GM23338 (cell line): Measurements from ENCODE around the gene DUSP15. TPM values are rescaled to one million over a fixed set of nuclear protein-coding genes. Genes with fewer than 3 reads are reported as not detected.

Experiments used
- ATAC-seq: fragments of 200-7000 bp; cut with Tn5 transposase; 3 replicates; pipeline ENCODE4 v1.9.1; 2020
- DNase-seq: peaks from one replicate; pipeline ENCODE4 v3.0.0-alpha.2; 2015; ENCODE audit warnings: low spot score
- H2AFZ ChIP-seq: fragments of 200-600 bp; sonication (generic); 2 replicates; pipeline ENCODE4 v1.8.0; 2016; ENCODE audit warnings: antibody characterized with exemption, mild to moderate bottlenecking, moderate library complexity
- H3F3A ChIP-seq: fragments of 200-600 bp; sonication (generic); replicated peaks from 2 replicates; pipeline ENCODE4 v1.8.0; 2017; ENCODE audit warnings: antibody characterized with exemption, mixed run types, low read depth
- H3K27ac ChIP-seq: fragments of 200-600 bp; sonication (generic); 2 replicates; pipeline ENCODE4 v1.6.1; 2016; ENCODE audit warnings: low read depth
- H3K27me3 ChIP-seq: fragments of 200-600 bp; sonication (generic); 2 replicates; pipeline ENCODE4 v1.8.0; 2016; ENCODE audit warnings: mild to moderate bottlenecking, mixed run types, moderate library complexity; ENCODE audit not compliant: insufficient read depth
- H3K36me3 ChIP-seq: fragments of 200-600 bp; sonication (generic); 2 replicates; pipeline ENCODE4 v1.8.0; 2016; ENCODE audit warnings: mild to moderate bottlenecking; ENCODE audit not compliant: insufficient read depth
- H3K4me1 ChIP-seq: fragments of 200-600 bp; sonication (generic); 2 replicates; pipeline ENCODE4 v1.8.0; 2016; ENCODE audit warnings: mild to moderate bottlenecking, moderate library complexity; ENCODE audit not compliant: insufficient read depth
- H3K4me2 ChIP-seq: fragments of 200-600 bp; sonication (generic); 2 replicates; pipeline ENCODE4 v1.7.1; 2017; ENCODE audit warnings: mixed run types
- H3K4me3 ChIP-seq: fragments of 200-600 bp; sonication (generic); 2 replicates; pipeline ENCODE4 v1.6.1; 2016; ENCODE audit warnings: mixed run types
- H3K79me2 ChIP-seq: fragments of 200-600 bp; sonication (generic); replicated peaks from 2 replicates; pipeline ENCODE4 v1.8.0; 2017; ENCODE audit warnings: mild to moderate bottlenecking; ENCODE audit not compliant: insufficient read depth
- H3K9me2 ChIP-seq: fragments of 200-600 bp; sonication (generic); 2 replicates; pipeline ENCODE4 v1.8.0; 2017; ENCODE audit not compliant: insufficient read depth
- H4K20me1 ChIP-seq: fragments of 200-600 bp; sonication (generic); replicated peaks from 2 replicates; pipeline ENCODE4 v1.8.0; 2017; ENCODE audit warnings: mild to moderate bottlenecking; ENCODE audit not compliant: insufficient read depth
- H3K27ac Mint-ChIP-seq: 2 replicates; pipeline ENCODE4 v1.8.0; 2020; ENCODE audit warnings: inconsistent platforms, mild to moderate bottlenecking, moderate library complexity, mixed read lengths
- H3K27me3 Mint-ChIP-seq: 3 replicates; pipeline ENCODE4 v1.8.0; 2022; ENCODE audit warnings: low read depth, mild to moderate bottlenecking, moderate library complexity, mixed read lengths, inconsistent platforms; ENCODE audit not compliant: insufficient read depth, poor library complexity
- H3K36me3 Mint-ChIP-seq: 3 replicates; pipeline ENCODE4 v1.8.0; 2021; ENCODE audit warnings: low read depth, mild to moderate bottlenecking, inconsistent platforms, moderate library complexity, mixed read lengths
- H3K4me1 Mint-ChIP-seq: 3 replicates; pipeline ENCODE4 v1.8.0; 2020; ENCODE audit warnings: mild to moderate bottlenecking, inconsistent platforms, mixed read lengths
- H3K4me3 Mint-ChIP-seq: 3 replicates; pipeline ENCODE4 v1.8.0; 2021; ENCODE audit warnings: moderate library complexity, mild to moderate bottlenecking, inconsistent platforms, mixed read lengths
- H3K9me3 Mint-ChIP-seq: 3 replicates; pipeline ENCODE4 v1.8.0; 2020; ENCODE audit warnings: moderate library complexity, mild to moderate bottlenecking, inconsistent platforms, mixed read lengths
- EZH2 ChIP-seq: fragments of 200-600 bp; sonication (generic); IDR thresholded peaks from one replicate; pipeline ENCODE4 v1.8.0; 2017; ENCODE audit warnings: antibody characterized with exemption, mild to moderate bottlenecking, low read depth; ENCODE audit not compliant: unreplicated experiment
- NANOG ChIP-seq: IDR thresholded peaks from 2 replicates; pipeline ENCODE4 v1.6.1; 2016; ENCODE audit warnings: antibody characterized with exemption, borderline replicate concordance
- POLR2AphosphoS5 ChIP-seq: IDR thresholded peaks from 2 replicates; pipeline ENCODE4 v1.6.1; 2016; ENCODE audit warnings: antibody characterized with exemption, low read depth
- ZNF331 ChIP-seq: fragments of 250-450 bp; sonication (Bioruptor Pico); IDR thresholded peaks from 2 replicates; pipeline ENCODE4 v1.5.0; 2020; ENCODE audit warnings: low read depth, mild to moderate bottlenecking, moderate library complexity
- polyA plus RNA-seq: library from polyadenylated mRNA; unstranded; fragments of >200 nt; fragmentation: Nextera tagmentation; extraction: Ambion mirVana; gene quantifications from 2 replicates; pipeline ENCODE4 v1.2.1, GENCODE V29; 2016
- total RNA-seq: library from RNA; depleted of rRNA; stranded (reverse); fragments of >200 nt; shearing (Covaris generic); gene quantifications from 2 replicates; pipeline ENCODE4 v1.2.3, GENCODE V29; 2014
- TF ChIP-seq, protein P1 (sequence below), 2 experiments: fragments of 200-600 bp in 1 of 2; sonication (generic) in 1 of 2; conservative IDR thresholded peaks; 2 replicates each; pipeline versions ENCODE4 v1.5.1 to v1.6.1; 2016 to 2017; ENCODE audit warnings: antibody characterized with exemption in 2 of 2, low read depth in 2 of 2, mild to moderate bottlenecking in 2 of 2, moderate library complexity in 1 of 2
- TF ChIP-seq, protein P2 (sequence below): IDR thresholded peaks from 2 replicates; pipeline ENCODE4 v1.6.1; 2016; ENCODE audit warnings: antibody characterized with exemption
- TF ChIP-seq, protein P3 (sequence below): fragments of 250-450 bp; sonication (Bioruptor Pico); IDR thresholded peaks from 2 replicates; pipeline ENCODE4 v1.5.0; 2020; ENCODE audit warnings: mild to moderate bottlenecking, moderate library complexity

Gene DUSP15
- total and polyA plus RNA-seq, 2 experiments from 2014 or later: 0.61 to 2.8 TPM

DNA sequence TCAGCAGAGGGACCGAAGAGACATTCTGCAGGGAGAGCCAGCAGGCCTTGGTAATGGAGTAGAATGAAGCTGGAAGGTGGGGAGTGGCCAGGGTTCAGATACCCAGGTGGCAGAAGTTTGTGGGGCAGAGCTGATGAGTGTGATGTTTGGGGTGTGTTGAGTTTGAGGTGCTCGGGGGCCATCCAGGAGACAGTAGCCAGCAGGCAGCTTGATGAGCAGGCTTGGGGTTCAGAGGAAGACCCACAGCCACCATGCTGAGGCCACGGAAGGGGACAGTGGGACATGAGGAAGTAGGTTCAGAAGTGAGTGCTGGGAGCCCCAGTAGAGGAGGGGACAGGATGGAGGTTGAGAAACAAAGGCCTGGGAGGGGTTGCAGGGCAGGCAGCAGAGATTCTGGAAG is 13.8 kb downstream of the DUSP15 start:
- DNase-seq (no peak), ATAC-seq (no peak)
- peaks cover 8% of the 10 kb centered on the region for H3K4me1 Mint-ChIP-seq
- no peak overlapping the region for H3K27ac ChIP-seq
- no peak overlapping the region for H3K27ac Mint-ChIP-seq
- H2AFZ ChIP-seq: peak overlapping the region; percentile 88
- peaks cover 20% of the 10 kb centered on the region; the same call in 2 of the 3 replicates for H3K9me3 Mint-ChIP-seq
- H3K27me3 Mint-ChIP-seq: peaks cover 31% of the 10 kb centered on the region
- H3K4me1 ChIP-seq: peaks cover 29% of the 10 kb centered on the region
- H3K36me3 Mint-ChIP-seq: no peaks in the 10 kb centered on the region
- H4K20me1 ChIP-seq: no peaks in the 10 kb centered on the region; the same call in none of the 2 replicates
- no peaks in the 10 kb centered on the region for H3K9me2 ChIP-seq
- H3K27me3 ChIP-seq: peaks cover 35% of the 10 kb centered on the region
- peak overlapping the region; percentile 43; the same call in 1 of the 2 replicates for H3K4me2 ChIP-seq
- no peak overlapping the region for H3K4me3 Mint-ChIP-seq
- no peaks in the 10 kb centered on the region for H3K79me2 ChIP-seq
- TF ChIP-seq ZNF331 (no peak), POLR2AphosphoS5 (no peak)
- no peak overlapping the region for H3K4me3 ChIP-seq
- peaks cover 13% of the 10 kb centered on the region for H3F3A ChIP-seq
- H3K36me3 ChIP-seq: no peaks in the 10 kb centered on the region

DNA sequence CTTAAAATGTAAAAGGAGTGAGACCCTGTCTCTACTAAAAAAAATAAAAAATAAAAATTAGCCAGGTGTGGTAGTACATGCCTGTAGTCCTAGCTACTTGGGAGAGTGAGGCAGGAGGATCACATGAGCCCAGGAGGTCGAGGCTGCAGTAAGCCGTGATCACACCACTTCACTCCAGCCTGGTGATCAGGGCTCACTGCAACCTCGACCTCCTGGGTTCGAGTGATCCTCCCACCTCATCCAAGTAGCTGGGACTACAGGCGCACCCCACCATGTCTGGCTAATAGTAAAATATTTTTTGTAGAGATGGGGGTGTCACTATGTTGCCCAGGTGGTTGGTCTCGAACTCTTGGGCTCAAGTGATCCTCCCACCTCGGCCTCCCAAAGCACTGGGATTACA is 16.8 kb downstream of the DUSP15 start:
- no peak overlapping the region for H2AFZ ChIP-seq
- no peaks in the 10 kb centered on the region for H3K36me3 Mint-ChIP-seq
- no peaks in the 10 kb centered on the region; the same call in 1 of the 2 replicates for H4K20me1 ChIP-seq
- DNase-seq (no peak), ATAC-seq (no peak)
- peaks cover 31% of the 10 kb centered on the region for H3K27me3 Mint-ChIP-seq
- H3K27ac ChIP-seq: no peak overlapping the region
- H3K9me2 ChIP-seq: no peaks in the 10 kb centered on the region
- no peak overlapping the region for H3K4me2 ChIP-seq
- peaks cover 25% of the 10 kb centered on the region for H3K4me1 ChIP-seq
- no peak overlapping the region for H3K4me3 ChIP-seq
- H3K27me3 ChIP-seq: peaks cover 45% of the 10 kb centered on the region
- no peaks in the 10 kb centered on the region for H3K36me3 ChIP-seq
- H3F3A ChIP-seq: no peaks in the 10 kb centered on the region; the same call in 1 of the 2 replicates
- peaks cover 34% of the 10 kb centered on the region for H3K9me3 Mint-ChIP-seq
- H3K4me1 Mint-ChIP-seq: peaks cover 6% of the 10 kb centered on the region; the same call in 2 of the 3 replicates
- no peak overlapping the region for H3K4me3 Mint-ChIP-seq
- TF ChIP-seq EZH2 (no peak), ZNF331 (no peak), NANOG (no peak), POLR2AphosphoS5 (no peak)
- TF ChIP-seq, protein P1, sequence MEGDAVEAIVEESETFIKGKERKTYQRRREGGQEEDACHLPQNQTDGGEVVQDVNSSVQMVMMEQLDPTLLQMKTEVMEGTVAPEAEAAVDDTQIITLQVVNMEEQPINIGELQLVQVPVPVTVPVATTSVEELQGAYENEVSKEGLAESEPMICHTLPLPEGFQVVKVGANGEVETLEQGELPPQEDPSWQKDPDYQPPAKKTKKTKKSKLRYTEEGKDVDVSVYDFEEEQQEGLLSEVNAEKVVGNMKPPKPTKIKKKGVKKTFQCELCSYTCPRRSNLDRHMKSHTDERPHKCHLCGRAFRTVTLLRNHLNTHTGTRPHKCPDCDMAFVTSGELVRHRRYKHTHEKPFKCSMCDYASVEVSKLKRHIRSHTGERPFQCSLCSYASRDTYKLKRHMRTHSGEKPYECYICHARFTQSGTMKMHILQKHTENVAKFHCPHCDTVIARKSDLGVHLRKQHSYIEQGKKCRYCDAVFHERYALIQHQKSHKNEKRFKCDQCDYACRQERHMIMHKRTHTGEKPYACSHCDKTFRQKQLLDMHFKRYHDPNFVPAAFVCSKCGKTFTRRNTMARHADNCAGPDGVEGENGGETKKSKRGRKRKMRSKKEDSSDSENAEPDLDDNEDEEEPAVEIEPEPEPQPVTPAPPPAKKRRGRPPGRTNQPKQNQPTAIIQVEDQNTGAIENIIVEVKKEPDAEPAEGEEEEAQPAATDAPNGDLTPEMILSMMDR (conservative IDR thresholded peaks at IDR 0.05; ENCODE audit: low read depth in 2 of 2): no peak
- TF ChIP-seq, protein P2, sequence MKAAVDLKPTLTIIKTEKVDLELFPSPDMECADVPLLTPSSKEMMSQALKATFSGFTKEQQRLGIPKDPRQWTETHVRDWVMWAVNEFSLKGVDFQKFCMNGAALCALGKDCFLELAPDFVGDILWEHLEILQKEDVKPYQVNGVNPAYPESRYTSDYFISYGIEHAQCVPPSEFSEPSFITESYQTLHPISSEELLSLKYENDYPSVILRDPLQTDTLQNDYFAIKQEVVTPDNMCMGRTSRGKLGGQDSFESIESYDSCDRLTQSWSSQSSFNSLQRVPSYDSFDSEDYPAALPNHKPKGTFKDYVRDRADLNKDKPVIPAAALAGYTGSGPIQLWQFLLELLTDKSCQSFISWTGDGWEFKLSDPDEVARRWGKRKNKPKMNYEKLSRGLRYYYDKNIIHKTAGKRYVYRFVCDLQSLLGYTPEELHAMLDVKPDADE: no peak
- TF ChIP-seq, protein P3, sequence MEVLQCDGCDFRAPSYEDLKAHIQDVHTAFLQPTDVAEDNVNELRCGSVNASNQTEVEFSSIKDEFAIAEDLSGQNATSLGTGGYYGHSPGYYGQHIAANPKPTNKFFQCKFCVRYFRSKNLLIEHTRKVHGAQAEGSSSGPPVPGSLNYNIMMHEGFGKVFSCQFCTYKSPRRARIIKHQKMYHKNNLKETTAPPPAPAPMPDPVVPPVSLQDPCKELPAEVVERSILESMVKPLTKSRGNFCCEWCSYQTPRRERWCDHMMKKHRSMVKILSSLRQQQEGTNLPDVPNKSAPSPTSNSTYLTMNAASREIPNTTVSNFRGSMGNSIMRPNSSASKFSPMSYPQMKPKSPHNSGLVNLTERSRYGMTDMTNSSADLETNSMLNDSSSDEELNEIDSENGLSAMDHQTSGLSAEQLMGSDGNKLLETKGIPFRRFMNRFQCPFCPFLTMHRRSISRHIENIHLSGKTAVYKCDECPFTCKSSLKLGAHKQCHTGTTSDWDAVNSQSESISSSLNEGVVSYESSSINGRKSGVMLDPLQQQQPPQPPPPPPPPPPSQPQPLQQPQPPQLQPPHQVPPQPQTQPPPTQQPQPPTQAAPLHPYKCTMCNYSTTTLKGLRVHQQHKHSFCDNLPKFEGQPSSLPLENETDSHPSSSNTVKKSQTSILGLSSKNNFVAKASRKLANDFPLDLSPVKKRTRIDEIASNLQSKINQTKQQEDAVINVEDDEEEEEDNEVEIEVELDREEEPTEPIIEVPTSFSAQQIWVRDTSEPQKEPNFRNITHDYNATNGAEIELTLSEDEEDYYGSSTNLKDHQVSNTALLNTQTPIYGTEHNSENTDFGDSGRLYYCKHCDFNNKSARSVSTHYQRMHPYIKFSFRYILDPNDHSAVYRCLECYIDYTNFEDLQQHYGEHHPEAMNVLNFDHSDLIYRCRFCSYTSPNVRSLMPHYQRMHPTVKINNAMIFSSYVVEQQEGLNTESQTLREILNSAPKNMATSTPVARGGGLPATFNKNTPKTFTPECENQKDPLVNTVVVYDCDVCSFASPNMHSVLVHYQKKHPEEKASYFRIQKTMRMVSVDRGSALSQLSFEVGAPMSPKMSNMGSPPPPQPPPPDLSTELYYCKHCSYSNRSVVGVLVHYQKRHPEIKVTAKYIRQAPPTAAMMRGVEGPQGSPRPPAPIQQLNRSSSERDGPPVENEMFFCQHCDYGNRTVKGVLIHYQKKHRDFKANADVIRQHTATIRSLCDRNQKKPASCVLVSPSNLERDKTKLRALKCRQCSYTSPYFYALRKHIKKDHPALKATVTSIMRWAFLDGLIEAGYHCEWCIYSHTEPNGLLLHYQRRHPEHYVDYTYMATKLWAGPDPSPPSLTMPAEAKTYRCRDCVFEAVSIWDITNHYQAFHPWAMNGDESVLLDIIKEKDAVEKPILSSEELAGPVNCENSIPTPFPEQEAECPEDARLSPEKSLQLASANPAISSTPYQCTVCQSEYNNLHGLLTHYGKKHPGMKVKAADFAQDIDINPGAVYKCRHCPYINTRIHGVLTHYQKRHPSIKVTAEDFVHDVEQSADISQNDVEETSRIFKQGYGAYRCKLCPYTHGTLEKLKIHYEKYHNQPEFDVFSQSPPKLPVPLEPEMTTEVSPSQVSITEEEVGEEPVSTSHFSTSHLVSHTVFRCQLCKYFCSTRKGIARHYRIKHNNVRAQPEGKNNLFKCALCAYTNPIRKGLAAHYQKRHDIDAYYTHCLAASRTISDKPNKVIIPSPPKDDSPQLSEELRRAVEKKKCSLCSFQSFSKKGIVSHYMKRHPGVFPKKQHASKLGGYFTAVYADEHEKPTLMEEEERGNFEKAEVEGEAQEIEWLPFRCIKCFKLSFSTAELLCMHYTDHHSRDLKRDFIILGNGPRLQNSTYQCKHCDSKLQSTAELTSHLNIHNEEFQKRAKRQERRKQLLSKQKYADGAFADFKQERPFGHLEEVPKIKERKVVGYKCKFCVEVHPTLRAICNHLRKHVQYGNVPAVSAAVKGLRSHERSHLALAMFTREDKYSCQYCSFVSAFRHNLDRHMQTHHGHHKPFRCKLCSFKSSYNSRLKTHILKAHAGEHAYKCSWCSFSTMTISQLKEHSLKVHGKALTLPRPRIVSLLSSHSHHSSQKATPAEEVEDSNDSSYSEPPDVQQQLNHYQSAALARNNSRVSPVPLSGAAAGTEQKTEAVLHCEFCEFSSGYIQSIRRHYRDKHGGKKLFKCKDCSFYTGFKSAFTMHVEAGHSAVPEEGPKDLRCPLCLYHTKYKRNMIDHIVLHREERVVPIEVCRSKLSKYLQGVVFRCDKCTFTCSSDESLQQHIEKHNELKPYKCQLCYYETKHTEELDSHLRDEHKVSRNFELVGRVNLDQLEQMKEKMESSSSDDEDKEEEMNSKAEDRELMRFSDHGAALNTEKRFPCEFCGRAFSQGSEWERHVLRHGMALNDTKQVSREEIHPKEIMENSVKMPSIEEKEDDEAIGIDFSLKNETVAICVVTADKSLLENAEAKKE (CRISPR knock-in tag): no peak
- H3K27ac Mint-ChIP-seq: no peak overlapping the region
- H3K79me2 ChIP-seq: no peaks in the 10 kb centered on the region
